Colonic mucosa (tissue), 4 donors: ENCODE results near the gene LMO1. TPM values are rescaled to one million over a fixed set of nuclear protein-coding genes. Genes with fewer than 3 reads are reported as not detected.

Experiments used
- DNase-seq: peaks from one replicate; pipeline ENCODE4 v3.0.0-alpha.2; 2020
- H3K27ac ChIP-seq: fragments of 200-600 bp; one replicate; pipeline ENCODE4 v1.8.0; 2021
- H3K27me3 ChIP-seq: fragments of 200-600 bp; one replicate; pipeline ENCODE4 v1.8.0; 2021
- H3K36me3 ChIP-seq: fragments of 200-600 bp; one replicate; pipeline ENCODE4 v1.8.0; 2021
- H3K4me1 ChIP-seq: fragments of 200-600 bp; one replicate; pipeline ENCODE4 v1.8.0; 2021; ENCODE audit warnings: mild to moderate bottlenecking
- H3K4me3 ChIP-seq: fragments of 200-600 bp; one replicate; pipeline ENCODE4 v1.8.0; 2021
- H3K9ac ChIP-seq, 2 donors: one replicate each; pipeline ENCODE4 v1.7.0; 2013; ENCODE audit warnings: control low read depth in 2 of 2, low read depth in 2 of 2, low read length in 2 of 2
- H3K9me3 ChIP-seq: fragments of 200-600 bp; one replicate; pipeline ENCODE4 v1.8.0; 2021
- intact Hi-C: fragments of 100-400 bp; cut with DNase I; formaldehyde crosslinking; loops from one replicate; pipeline ENCODE4 v1.14.1; 2022
- total RNA-seq, 2 donors: library from RNA; stranded (reverse); fragmentation: NEBNext Ultra II Directional in 1 of 2; extraction: Animal tissue kit (Norgen Biotek cat#: 25700) in 1 of 2; gene quantifications; one replicate each; pipeline ENCODE4 v1.2.1, GENCODE V29; 2021
- TF ChIP-seq, protein P1 (sequence below): fragments of 200-600 bp; IDR thresholded peaks from one replicate; pipeline ENCODE4 v1.8.0; 2022; ENCODE audit warnings: antibody characterized with exemption, mild to moderate bottlenecking
- donor health status: healthy.
- donor health status: DM: no; HTN: no; CAD: no.
- donor health status: DM: no; HTN: no; CAD: no.

The LMO1 gene
- total RNA-seq, 2 donors from 2014 or later = not detected

DNA sequence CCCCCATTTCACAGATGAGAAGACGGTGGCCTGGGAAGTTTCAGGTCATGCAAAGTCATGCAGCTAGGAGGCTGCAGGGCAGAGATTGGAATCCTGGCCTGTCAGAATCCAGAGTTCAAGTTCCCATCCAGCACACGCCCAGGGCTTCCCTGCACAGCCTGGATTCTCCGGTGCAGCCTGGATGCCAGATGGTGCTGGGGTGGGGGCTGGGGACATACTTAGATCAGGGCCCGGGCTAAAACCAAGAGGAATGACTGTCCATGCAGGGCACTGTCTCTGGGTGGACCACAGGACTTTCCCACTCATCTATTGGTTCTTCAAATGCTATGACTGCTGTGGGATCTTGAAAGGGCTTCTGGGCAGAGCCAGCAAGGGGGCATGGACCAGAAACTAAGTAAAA is 24.6 kb downstream of the LMO1 start:
- Histone ChIP-seq H3K4me1 (no peaks in the 10 kb centered on the region), H3K9ac (no peak overlapping the region), H3K36me3 (no peaks in the 10 kb centered on the region), H3K9me3 (no peaks in the 10 kb centered on the region), H3K4me3 (no peak overlapping the region), H3K27me3 (no peaks in the 10 kb centered on the region), H3K27ac (no peak overlapping the region)
- TF ChIP-seq, protein P1, sequence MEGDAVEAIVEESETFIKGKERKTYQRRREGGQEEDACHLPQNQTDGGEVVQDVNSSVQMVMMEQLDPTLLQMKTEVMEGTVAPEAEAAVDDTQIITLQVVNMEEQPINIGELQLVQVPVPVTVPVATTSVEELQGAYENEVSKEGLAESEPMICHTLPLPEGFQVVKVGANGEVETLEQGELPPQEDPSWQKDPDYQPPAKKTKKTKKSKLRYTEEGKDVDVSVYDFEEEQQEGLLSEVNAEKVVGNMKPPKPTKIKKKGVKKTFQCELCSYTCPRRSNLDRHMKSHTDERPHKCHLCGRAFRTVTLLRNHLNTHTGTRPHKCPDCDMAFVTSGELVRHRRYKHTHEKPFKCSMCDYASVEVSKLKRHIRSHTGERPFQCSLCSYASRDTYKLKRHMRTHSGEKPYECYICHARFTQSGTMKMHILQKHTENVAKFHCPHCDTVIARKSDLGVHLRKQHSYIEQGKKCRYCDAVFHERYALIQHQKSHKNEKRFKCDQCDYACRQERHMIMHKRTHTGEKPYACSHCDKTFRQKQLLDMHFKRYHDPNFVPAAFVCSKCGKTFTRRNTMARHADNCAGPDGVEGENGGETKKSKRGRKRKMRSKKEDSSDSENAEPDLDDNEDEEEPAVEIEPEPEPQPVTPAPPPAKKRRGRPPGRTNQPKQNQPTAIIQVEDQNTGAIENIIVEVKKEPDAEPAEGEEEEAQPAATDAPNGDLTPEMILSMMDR = no peak
- DNase-seq = no peak
- intact Hi-C loops = no loop called here

DNA sequence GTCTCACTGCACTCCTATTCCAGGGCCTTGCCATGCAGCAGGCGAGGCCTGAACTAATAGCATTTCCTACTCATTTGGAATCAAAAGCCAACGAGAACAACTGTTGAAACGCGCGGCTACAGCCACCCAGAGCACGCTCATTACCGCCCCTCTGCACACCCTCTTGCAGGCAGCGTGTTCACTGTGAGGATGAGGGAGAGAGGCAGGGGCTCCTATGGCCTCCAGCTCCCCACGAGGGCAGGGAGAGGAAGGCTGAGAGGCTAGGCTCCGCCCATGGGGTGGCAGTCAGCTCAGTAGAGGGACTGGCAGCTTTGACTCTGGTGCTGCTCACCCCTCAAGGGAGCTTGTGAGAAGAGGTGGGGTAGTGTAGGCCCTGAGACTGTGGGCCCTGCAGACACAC is 26.2 kb downstream of the LMO1 start:
- intact Hi-C loops = no loop called here
- no peak for DNase-seq
- no peaks in the 10 kb centered on the region for H3K36me3 ChIP-seq
- no peaks in the 10 kb centered on the region for H3K27me3 ChIP-seq
- H3K4me3 ChIP-seq = no peak overlapping the region
- no peak overlapping the region for H3K27ac ChIP-seq
- no peaks in the 10 kb centered on the region for H3K4me1 ChIP-seq
- TF ChIP-seq, protein P1 = no peak
- no peak overlapping the region for H3K9ac ChIP-seq
- H3K9me3 ChIP-seq = no peaks in the 10 kb centered on the region

DNA sequence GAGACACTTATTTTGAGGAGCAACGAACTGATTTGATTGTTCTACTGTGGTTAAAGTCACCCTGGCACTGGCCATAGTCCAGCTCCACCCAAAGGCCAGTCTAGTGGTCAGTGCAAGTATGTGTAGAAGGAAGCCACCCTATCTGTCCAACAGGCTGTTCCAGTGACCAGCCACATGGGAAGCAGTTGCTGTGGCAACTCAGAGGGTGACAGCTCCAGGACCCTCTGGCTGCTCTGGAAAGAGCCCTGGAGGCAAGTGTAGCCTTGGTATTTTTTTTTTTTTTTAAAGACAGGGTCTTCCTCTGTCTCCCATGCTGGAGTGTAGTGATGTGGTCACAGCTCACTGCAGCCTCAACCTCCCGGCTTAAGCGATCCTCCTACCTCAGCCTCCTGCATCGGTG is 27.8 kb downstream of the LMO1 start:
- H3K4me3 ChIP-seq = no peak overlapping the region
- H3K9me3 ChIP-seq = no peaks in the 10 kb centered on the region
- no peak overlapping the region for H3K27ac ChIP-seq
- intact Hi-C loops = no loop called here
- no peaks in the 10 kb centered on the region for H3K36me3 ChIP-seq
- no peaks in the 10 kb centered on the region for H3K4me1 ChIP-seq
- DNase-seq = no peak
- H3K27me3 ChIP-seq = no peaks in the 10 kb centered on the region
- TF ChIP-seq, protein P1 = no peak
- H3K9ac ChIP-seq = no peak overlapping the region

DNA sequence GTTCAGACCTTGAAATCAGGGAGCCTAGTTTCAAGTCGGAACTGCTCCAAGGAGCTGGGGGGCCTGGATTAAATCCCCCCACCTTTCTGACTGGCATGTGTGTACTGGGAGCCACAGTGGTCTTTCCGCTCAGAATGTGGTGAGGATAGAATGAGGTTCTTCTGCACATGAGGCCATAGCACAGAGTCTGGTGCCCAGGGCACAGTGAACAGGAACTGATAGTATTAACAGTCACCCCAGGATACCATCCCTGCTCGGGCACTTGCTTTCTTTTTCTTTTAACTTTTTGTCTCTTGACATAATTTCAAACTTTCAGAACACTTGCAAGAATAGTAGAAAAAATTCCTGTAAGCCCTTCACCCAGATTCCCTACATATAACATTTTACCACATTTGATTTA is 28.8 kb downstream of the LMO1 start:
- no peak for DNase-seq
- H3K9ac ChIP-seq = no peak overlapping the region
- TF ChIP-seq, protein P1 = no peak
- H3K4me1 ChIP-seq = no peaks in the 10 kb centered on the region
- no peak overlapping the region for H3K27ac ChIP-seq
- H3K9me3 ChIP-seq = no peaks in the 10 kb centered on the region
- no peaks in the 10 kb centered on the region for H3K36me3 ChIP-seq
- H3K4me3 ChIP-seq = no peak overlapping the region
- intact Hi-C loops = no loop called here
- H3K27me3 ChIP-seq = no peaks in the 10 kb centered on the region

DNA sequence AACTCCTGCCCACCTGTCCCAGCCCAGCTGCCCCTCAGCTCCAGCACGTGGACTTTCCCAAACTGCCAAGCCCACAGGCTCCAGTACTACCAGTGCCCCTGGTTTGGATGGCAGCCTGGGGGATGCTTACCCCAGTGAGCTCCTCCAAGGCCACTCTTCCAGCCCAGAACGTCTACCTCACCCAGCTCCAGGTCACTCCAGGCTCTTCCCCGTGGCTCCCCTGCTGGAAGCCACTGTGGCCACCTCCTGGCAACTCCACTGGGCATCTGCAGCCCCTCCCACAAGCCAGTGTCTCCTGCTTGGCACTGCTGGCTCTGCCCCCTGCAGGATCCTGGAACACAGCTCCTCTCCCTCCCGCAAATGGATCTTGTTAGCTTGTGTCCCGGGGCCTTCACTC is 29.3 kb downstream of the LMO1 start:
- DNase-seq = no peak
- H3K4me3 ChIP-seq = no peak overlapping the region
- TF ChIP-seq, protein P1 = no peak
- no peak overlapping the region for H3K9ac ChIP-seq
- H3K9me3 ChIP-seq = no peaks in the 10 kb centered on the region
- H3K27ac ChIP-seq = no peak overlapping the region
- no peaks in the 10 kb centered on the region for H3K36me3 ChIP-seq
- no peaks in the 10 kb centered on the region for H3K4me1 ChIP-seq
- no peaks in the 10 kb centered on the region for H3K27me3 ChIP-seq
- intact Hi-C loops = no loop called here
